ENCODE measurements around the gene AUTS2.

The AUTS2 gene

GRCh38 chr7:69620063-69620462 lies 21.8 kb downstream of the AUTS2 start:
- DNase-seq, result no peak

DNA sequence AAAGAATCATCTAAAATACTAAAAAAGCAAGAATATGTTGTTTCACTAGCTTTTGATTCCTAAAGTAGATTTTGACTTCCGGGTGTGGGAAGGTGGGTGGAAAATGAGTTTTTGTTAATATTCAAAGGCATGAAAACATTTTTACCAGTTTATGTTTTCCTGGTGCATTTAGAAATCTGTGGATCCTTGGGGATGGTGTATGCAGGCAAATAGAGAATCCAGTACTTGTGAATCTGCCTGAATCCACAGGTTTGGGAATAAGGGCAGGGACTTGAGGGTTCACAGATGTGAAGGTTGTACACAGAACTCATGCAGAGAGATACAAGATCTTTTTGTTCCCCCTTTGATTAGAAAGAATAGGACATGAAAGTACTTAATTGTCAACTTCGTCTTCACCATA lies 22.4 kb downstream of the AUTS2 start:
- H3K36me3 ChIP-seq, result no peaks in the 10 kb centered on the region
- DNase-seq, result no peak
- H3K9me3 ChIP-seq (ENCODE audit: severe bottlenecking), result no peaks in the 10 kb centered on the region

More at GRCh38 chr7:69620063-69620462, 21.8 kb downstream of the AUTS2 start:
- no peaks in the 10 kb centered on the region for H3K9me3 ChIP-seq (ENCODE audit: severe bottlenecking)
- no peaks in the 10 kb centered on the region for H3K27me3 ChIP-seq (ENCODE audit: insufficient read depth, low read depth, severe bottlenecking)
- H3K4me3 ChIP-seq (ENCODE audit: low read depth, low read length), result no peak overlapping the region
- TF ChIP-seq CTCF (IDR thresholded peaks at IDR 0.05; ENCODE audit: low read depth, low read length), result no peak
- no peaks in the 10 kb centered on the region for H3K36me3 ChIP-seq
- H3K27ac ChIP-seq, result no peak overlapping the region

GRCh38 chr7:69622014-69622835 lies 23.9 kb downstream of the AUTS2 start:
- TF ChIP-seq CTCF (IDR thresholded peaks at IDR 0.05; ENCODE audit: low read depth, low read length), result no peak
- Histone ChIP-seq H3K27ac (no peak overlapping the region), H3K36me3 (no peaks in the 10 kb centered on the region), H3K9me3 (ENCODE audit: severe bottlenecking) (no peaks in the 10 kb centered on the region), H3K27me3 (ENCODE audit: insufficient read depth, low read depth, severe bottlenecking) (no peaks in the 10 kb centered on the region), H3K4me3 (ENCODE audit: low read depth, low read length) (no peak overlapping the region)
- no peak for DNase-seq

More for the DNA sequence above, 22.4 kb downstream of the AUTS2 start:
- no peaks in the 10 kb centered on the region for H3K27me3 ChIP-seq (ENCODE audit: insufficient read depth, low read depth, severe bottlenecking)
- H3K27ac ChIP-seq, result no peak overlapping the region
- TF ChIP-seq CTCF (IDR thresholded peaks at IDR 0.05; ENCODE audit: low read depth, low read length), result no peak
- no peak overlapping the region for H3K4me3 ChIP-seq (ENCODE audit: low read depth, low read length)

DNA sequence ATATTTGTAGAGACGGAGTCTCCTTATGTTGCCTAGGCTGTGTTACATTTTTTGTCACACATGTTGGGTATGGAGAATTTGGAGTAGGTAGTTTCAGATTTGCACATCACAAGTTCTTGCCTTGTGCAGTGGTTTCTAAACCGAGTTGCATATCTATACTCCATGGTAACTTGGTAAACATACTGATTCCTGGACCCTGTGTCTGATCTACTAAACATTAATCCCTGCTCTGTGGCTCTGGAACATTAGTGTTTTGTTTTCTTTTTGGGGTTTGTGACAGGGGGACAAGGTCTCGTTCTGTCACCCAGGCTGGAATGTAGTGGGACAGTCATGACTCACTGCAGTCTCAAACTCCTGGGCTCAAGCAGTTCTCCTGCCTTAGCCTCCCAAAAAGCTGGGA lies 24.7 kb downstream of the AUTS2 start:
- Histone ChIP-seq H3K4me3 (ENCODE audit: low read depth, low read length) (no peak overlapping the region), H3K27ac (no peak overlapping the region), H3K36me3 (no peaks in the 10 kb centered on the region), H3K9me3 (ENCODE audit: severe bottlenecking) (no peaks in the 10 kb centered on the region), H3K27me3 (ENCODE audit: insufficient read depth, low read depth, severe bottlenecking) (no peaks in the 10 kb centered on the region)
- no peak for DNase-seq
- no peak for TF ChIP-seq CTCF (IDR thresholded peaks at IDR 0.05; ENCODE audit: low read depth, low read length)

DNA sequence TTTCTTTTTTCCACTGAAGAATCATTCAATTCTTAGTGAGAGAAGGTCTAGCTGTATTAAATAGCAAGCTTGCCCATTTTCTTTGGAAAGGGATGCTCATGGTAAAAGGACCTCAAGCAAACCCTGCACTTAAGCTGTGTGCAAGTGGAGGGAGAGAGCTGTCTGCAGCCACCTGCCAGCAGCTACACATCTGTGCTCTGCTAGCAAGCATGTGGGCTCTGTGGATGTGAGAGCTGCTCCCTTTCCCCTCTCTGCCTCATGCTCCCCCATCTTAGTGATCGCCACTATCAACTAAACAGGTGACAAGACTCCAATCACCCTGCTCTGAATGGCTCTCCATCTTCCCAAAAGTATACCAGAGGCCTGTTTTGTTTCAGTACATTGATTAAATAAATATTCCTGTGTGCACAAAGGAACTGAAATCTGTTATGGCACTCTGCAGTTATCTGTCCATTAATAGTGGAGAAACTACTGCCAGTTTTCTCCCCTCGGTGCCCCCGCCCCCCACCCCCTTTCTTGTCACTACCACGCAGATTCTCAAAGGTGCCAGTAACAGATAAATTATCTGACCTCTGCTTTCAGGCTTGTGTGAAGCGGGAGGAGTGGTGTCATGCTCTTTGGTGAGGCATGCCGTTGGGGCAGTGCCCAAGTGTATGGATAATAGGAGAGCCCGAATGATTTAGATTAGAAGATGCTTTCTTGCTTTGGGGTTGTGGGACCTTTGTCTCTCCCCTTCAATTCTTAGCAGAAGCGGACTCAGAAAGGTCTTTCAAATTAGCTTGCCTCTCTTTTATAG lies 26.4 kb downstream of the AUTS2 start:
- H3K27ac ChIP-seq, result no peak overlapping the region
- H3K9me3 ChIP-seq (ENCODE audit: severe bottlenecking), result no peaks in the 10 kb centered on the region
- no peaks in the 10 kb centered on the region for H3K36me3 ChIP-seq
- no peak overlapping the region for H3K4me3 ChIP-seq (ENCODE audit: low read depth, low read length)
- no peak for DNase-seq
- no peaks in the 10 kb centered on the region for H3K27me3 ChIP-seq (ENCODE audit: insufficient read depth, low read depth, severe bottlenecking)
- no peak for TF ChIP-seq CTCF (IDR thresholded peaks at IDR 0.05; ENCODE audit: low read depth, low read length)
